AG04450 (cell line): ENCODE results near the gene TWIST1. TPM values are rescaled to one million over a fixed set of nuclear protein-coding genes. Genes with fewer than 3 reads are reported as not detected.

Experiments used
- CTCF ChIA-PET: fragments of 300-600, 350-600 bp; formaldehyde crosslinking; extraction: SDS; loops from one replicate; lab custom pipeline; 2022; ENCODE audit warnings: antibody characterized with exemption, inconsistent platforms; lab: Charles Lee
- POLR2A ChIA-PET: fragments of 350-600 bp; formaldehyde crosslinking; extraction: SDS; loops from one replicate; lab custom pipeline; 2021; ENCODE audit warnings: antibody characterized with exemption, inconsistent platforms; lab: Yijun Ruan, JAX
- DNase-seq: peaks from one replicate; pipeline ENCODE4 v3.0.0-alpha.2; 2011; ENCODE audit warnings: low read depth, low spot score
- H3K27ac ChIP-seq: one replicate; pipeline ENCODE4 v1.5.1; 2012; ENCODE audit warnings: low read depth, low read length, control low read depth
- H3K27me3 ChIP-seq: one replicate; pipeline ENCODE4 v1.6.0; 2012; ENCODE audit warnings: low read length; ENCODE audit not compliant: control insufficient read depth, insufficient read depth
- H3K4me3 ChIP-seq: 2 replicates; pipeline ENCODE4 v1.5.1; 2011; ENCODE audit warnings: mild to moderate bottlenecking, low read depth, low read length, control low read depth
- H3K9me3 ChIP-seq: 2 replicates; pipeline ENCODE4 v1.5.1; 2012; ENCODE audit warnings: low read length; ENCODE audit not compliant: control insufficient read depth, insufficient read depth
- polyA plus RNA-seq: library from polyadenylated mRNA; depleted of rRNA; stranded (reverse); fragments of >200 nt; gene quantifications from 2 replicates; pipeline ENCODE4 v1.2.3, GENCODE V29; 2011
- TF ChIP-seq, protein P1 (sequence below): IDR thresholded peaks from 2 replicates; pipeline ENCODE4 v1.5.1; 2011; ENCODE audit warnings: low read depth, low read length, control low read depth, inconsistent platforms

The TWIST1 gene
- polyA plus RNA-seq, 1 experiment = 19.4 TPM

DNA sequence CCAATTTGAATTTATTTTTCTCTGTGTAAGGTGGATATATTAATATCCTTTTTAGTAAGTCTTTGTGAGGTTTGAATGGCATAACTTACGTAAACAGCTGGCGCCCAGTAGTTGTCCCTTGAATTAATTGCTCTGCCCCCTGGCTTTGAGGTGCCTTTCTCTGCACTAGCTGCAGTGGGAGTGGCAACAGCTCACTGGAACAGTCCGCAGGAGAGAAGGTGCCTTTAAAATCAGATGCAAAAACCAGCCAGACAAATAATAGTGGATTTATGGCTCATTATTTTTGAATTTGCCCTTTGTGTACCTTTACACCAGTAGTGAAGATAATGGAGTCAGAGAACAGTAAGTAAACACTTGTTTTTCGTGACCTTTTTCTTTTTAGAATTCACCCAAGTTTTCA, 16.0 kb upstream of the TWIST1 start:
- Histone ChIP-seq H3K27ac (no peak overlapping the region), H3K4me3 (no peak overlapping the region), H3K27me3 (no peaks in the 10 kb centered on the region), H3K9me3 (no peaks in the 10 kb centered on the region)
- ChIA-PET POLR2A (no interaction called here), CTCF (interaction anchor here (1.0 to 1.9 kb wide), 5 partner anchors 11 to 358 kb away, joined by 3 to 8 read pairs (median 5); no protein-coding TSS in a partner anchor)
- DNase-seq = no peak
- TF ChIP-seq, protein P1, sequence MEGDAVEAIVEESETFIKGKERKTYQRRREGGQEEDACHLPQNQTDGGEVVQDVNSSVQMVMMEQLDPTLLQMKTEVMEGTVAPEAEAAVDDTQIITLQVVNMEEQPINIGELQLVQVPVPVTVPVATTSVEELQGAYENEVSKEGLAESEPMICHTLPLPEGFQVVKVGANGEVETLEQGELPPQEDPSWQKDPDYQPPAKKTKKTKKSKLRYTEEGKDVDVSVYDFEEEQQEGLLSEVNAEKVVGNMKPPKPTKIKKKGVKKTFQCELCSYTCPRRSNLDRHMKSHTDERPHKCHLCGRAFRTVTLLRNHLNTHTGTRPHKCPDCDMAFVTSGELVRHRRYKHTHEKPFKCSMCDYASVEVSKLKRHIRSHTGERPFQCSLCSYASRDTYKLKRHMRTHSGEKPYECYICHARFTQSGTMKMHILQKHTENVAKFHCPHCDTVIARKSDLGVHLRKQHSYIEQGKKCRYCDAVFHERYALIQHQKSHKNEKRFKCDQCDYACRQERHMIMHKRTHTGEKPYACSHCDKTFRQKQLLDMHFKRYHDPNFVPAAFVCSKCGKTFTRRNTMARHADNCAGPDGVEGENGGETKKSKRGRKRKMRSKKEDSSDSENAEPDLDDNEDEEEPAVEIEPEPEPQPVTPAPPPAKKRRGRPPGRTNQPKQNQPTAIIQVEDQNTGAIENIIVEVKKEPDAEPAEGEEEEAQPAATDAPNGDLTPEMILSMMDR = no peak

DNA sequence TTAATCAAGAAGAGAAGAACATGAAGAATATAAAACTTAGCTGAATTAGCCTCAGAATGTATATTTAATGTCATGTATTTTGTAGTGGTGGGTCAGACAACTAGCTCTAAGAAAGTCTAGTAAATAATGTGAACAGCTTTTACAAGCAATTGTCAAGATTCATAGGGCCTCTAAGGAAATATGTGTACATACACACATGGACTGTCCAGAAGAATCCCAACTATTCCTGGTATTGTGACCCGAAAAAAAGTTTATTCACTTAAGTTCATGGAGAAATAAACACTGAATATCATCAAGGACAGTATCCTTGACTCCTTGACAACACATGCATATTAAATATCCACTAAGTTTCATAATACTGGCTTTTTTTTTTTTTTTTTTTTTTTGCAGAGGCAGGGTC, 11.4 kb upstream of the TWIST1 start:
- CTCF ChIA-PET = interaction anchor here (1.2 kb wide), 1 partner anchor 463 kb away, joined by 3 read pairs; no protein-coding TSS in a partner anchor
- H3K4me3 ChIP-seq = no peak overlapping the region
- POLR2A ChIA-PET = no interaction called here
- TF ChIP-seq, protein P1 = no peak
- no peak for DNase-seq
- H3K27ac ChIP-seq = no peak overlapping the region
- no peaks in the 10 kb centered on the region for H3K9me3 ChIP-seq
- H3K27me3 ChIP-seq = no peaks in the 10 kb centered on the region

DNA sequence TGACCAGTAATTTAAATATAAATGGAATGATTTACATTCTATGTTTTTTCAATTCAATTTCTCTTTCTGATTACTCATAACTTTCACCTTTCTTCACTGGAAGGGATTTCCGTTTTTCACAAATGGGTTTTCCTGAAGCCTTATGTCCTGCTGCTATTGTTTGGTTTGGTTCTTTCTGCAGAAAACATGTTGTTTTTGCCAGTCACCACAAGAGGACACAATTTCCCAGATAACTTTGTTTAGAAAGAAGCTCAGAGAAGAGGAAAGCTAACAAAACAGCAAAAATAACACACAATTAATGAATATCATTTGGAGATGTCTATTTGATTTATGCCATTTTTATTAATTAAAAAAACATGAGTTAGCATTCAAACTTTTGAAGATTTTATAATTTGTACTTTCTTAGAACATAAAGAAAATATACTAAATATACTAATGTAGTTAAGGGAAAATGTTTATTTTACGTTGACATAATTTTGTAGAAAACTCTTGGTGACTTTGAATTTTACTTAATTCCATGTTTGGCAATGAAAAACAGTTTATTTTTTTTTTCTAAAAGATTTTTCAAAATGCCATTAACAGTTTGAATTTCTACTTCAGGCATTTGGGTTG, 4.6 kb upstream of the TWIST1 start:
- no peak overlapping the region for H3K27ac ChIP-seq
- no peak overlapping the region for H3K4me3 ChIP-seq
- ChIA-PET POLR2A (interaction anchor here (0.6 kb wide), 1 partner anchor 477 kb away, joined by 6 read pairs; no protein-coding TSS in a partner anchor), CTCF (interaction anchor here (0.5 to 9.9 kb wide), 46 partner anchors 8 to 1190 kb away, joined by 3 to 146 read pairs (median 4); partner anchors contain the start of gene POLR1F)
- H3K27me3 ChIP-seq = no peaks in the 10 kb centered on the region
- TF ChIP-seq, protein P1 = peak; percentile 94
- DNase-seq = no peak
- peaks cover 4% of the 10 kb centered on the region; the same call in 1 of the 2 replicates for H3K9me3 ChIP-seq

DNA sequence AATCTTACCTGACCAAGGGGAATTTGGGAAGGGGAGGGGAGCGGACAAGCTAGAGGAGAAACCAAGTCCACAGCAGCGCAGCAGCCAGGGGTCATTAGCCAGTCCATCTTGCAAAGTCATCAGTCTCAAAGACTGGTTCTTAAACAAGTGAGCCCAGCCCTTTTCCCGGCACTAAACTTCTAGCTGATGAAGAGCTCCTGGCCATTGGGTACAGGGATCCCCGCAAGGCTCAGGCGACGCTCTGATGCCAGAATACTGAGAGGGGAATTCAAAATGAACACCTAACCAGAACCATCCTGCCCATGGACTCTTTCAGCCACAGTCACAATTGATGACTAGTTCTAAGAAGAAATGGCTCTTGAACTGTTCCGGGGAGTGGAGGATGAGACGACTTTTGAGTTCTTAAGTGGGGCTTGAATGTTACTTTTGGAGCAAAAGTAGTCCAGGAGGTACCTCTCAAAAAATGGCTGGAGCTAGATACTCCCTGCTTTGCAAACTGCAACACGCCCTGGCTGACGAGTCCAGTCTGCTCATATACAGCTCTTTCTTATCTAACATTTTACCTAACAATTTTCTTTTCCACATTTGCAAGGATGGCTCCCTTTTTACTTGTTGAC, 2.5 kb upstream of the TWIST1 start:
- H3K4me3 ChIP-seq = no peak overlapping the region
- POLR2A ChIA-PET = no interaction called here
- no peak overlapping the region for H3K27ac ChIP-seq
- H3K9me3 ChIP-seq = peaks cover 4% of the 10 kb centered on the region; the same call in 1 of the 2 replicates
- DNase-seq = no peak
- H3K27me3 ChIP-seq = no peaks in the 10 kb centered on the region
- TF ChIP-seq, protein P1 = no peak
- CTCF ChIA-PET = interaction anchor here (0.5 to 9.9 kb wide), 8 partner anchors 14 to 528 kb away, joined by 3 to 146 read pairs (median 22); no protein-coding TSS in a partner anchor

DNA sequence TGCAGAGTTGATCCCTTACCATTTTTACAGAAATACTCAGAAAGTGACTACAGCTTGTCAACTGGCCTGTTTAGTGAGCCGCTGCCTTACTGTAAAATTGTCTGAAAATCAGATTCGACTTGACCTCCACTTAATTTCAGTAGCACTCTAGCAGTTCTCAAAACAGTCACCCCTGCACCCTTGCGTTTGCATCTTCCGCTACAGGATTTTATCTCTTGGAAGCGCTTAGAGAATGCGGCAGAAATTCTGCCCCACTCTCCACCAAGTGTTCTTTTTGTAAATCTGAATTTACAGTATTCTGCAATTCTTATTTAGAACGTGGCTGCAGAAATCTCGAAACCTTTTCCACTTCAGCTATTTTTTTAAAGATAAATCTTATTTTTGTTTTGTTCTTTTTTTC, 1.9 kb upstream of the TWIST1 start:
- H3K4me3 ChIP-seq = no peak overlapping the region
- no peak for DNase-seq
- no peak overlapping the region for H3K27ac ChIP-seq
- TF ChIP-seq, protein P1 = no peak
- ChIA-PET POLR2A (no interaction called here), CTCF (interaction anchor here (0.5 to 9.9 kb wide), 6 partner anchors 258 to 528 kb away, joined by 3 to 146 read pairs (median 52); no protein-coding TSS in a partner anchor)
- H3K9me3 ChIP-seq = peaks cover 4% of the 10 kb centered on the region; the same call in 1 of the 2 replicates
- no peaks in the 10 kb centered on the region for H3K27me3 ChIP-seq
